MM.1S (cell line): ENCODE results near the gene RPAP3.
A peak's percentile ranks its signal among the peaks of the same experiment; 100 is the strongest.

Experiments used
- DNase-seq: peaks from one replicate; pipeline ENCODE4 v3.0.0-alpha.2; 2015
- H2AFZ ChIP-seq: fragments of 300-600 bp; sonication (generic); 2 replicates; pipeline ENCODE4 v1.6.0; 2016; ENCODE audit warnings: antibody characterized with exemption, low read length
- H3F3A ChIP-seq: fragments of 300-600 bp; sonication (generic); 2 replicates; pipeline ENCODE4 v1.6.1; 2016; ENCODE audit warnings: mild to moderate bottlenecking, antibody characterized with exemption, low read length, moderate library complexity, mixed read lengths; ENCODE audit not compliant: insufficient read depth
- H3K27ac ChIP-seq: fragments of 300-600 bp; sonication (generic); 2 replicates; pipeline ENCODE4 v1.5.1; 2016; ENCODE audit warnings: mild to moderate bottlenecking, low read length
- H3K27me3 ChIP-seq: fragments of 300-600 bp; sonication (generic); replicated peaks from 2 replicates; pipeline ENCODE4 v1.6.0; 2016; ENCODE audit warnings: low read length; ENCODE audit not compliant: insufficient read depth
- H3K36me3 ChIP-seq: fragments of 300-600 bp; sonication (generic); replicated peaks from 2 replicates; pipeline ENCODE4 v1.6.1; 2016; ENCODE audit warnings: mild to moderate bottlenecking, low read length, mixed read lengths; ENCODE audit not compliant: insufficient read depth
- H3K4me1 ChIP-seq: fragments of 300-600 bp; sonication (generic); 2 replicates; pipeline ENCODE4 v1.6.1; 2016; ENCODE audit warnings: low read length, mixed read lengths
- H3K4me2 ChIP-seq: fragments of 300-600 bp; sonication (generic); 2 replicates; pipeline ENCODE4 v1.6.0; 2016; ENCODE audit warnings: low read depth, low read length
- H3K4me3 ChIP-seq: fragments of 300-600 bp; sonication (generic); 2 replicates; pipeline ENCODE4 v1.5.1; 2016; ENCODE audit warnings: low read length, mixed read lengths
- H3K79me2 ChIP-seq: fragments of 300-600 bp; sonication (generic); 2 replicates; pipeline ENCODE4 v1.6.1; 2016; ENCODE audit warnings: mixed run types, low read length, mixed read lengths
- H3K9ac ChIP-seq: fragments of 300-600 bp; sonication (generic); 2 replicates; pipeline ENCODE4 v1.6.1; 2016; ENCODE audit warnings: low read length, mixed read lengths
- H3K9me2 ChIP-seq: fragments of 300-600 bp; sonication (generic); replicated peaks from 2 replicates; pipeline ENCODE4 v1.6.1; 2016; ENCODE audit warnings: mild to moderate bottlenecking, low read length, mixed read lengths; ENCODE audit not compliant: insufficient read depth
- H3K9me3 ChIP-seq: fragments of 300-600 bp; sonication (generic); replicated peaks from 2 replicates; pipeline ENCODE4 v1.6.1; 2016; ENCODE audit warnings: mild to moderate bottlenecking, low read length, mixed read lengths; ENCODE audit not compliant: insufficient read depth
- H4K20me1 ChIP-seq: fragments of 300-600 bp; sonication (generic); 2 replicates; pipeline ENCODE4 v1.6.1; 2016; ENCODE audit warnings: mild to moderate bottlenecking, low read length, moderate library complexity, mixed read lengths; ENCODE audit not compliant: insufficient read depth
- EZH2 ChIP-seq: fragments of 300-600 bp; sonication (generic); optimal IDR thresholded peaks from 2 replicates; pipeline ENCODE3; 2017; ENCODE audit warnings: low read depth, mild to moderate bottlenecking, antibody characterized with exemption, low read length, mixed read lengths
- EZH2phosphoT487 ChIP-seq: fragments of 300-600 bp; sonication (generic); IDR thresholded peaks from 2 replicates; pipeline ENCODE4 v1.6.1; 2018; ENCODE audit warnings: antibody characterized with exemption, low read length
- TF ChIP-seq, protein P1 (sequence below): fragments of 300-600 bp; sonication (generic); IDR thresholded peaks from 2 replicates; pipeline ENCODE4 v1.5.1; 2016; ENCODE audit warnings: antibody characterized with exemption, low read length, mixed read lengths

RPAP3 gene

DNA sequence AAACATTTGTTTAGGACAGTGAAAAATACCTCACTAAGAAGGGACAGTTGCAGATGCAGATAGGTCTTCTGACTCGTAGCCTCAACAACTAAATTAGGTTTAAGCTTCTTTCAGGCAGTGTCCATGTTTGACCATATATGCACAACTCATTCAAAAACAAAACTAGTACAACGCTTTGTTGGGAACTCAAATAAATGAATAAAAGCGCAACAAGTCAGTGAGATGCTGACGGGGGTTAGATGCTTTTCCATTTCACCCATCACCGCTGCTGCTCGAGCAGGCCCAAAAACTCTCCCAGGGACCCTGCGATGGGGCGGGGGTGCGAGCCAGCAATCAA is 633 bp downstream of the RPAP3 start:
- Histone ChIP-seq H3K9ac (peak overlapping the region; percentile 89), H4K20me1 (no peaks in the 10 kb centered on the region), H3K4me3 (peak overlapping the region; percentile 85), H3K9me3 (no peaks in the 10 kb centered on the region), H3K27me3 (no peaks in the 10 kb centered on the region), H3K4me1 (peaks cover 17% of the 10 kb centered on the region), H3K36me3 (0 out of 2 replicates have a peak, but pooled peaks cover 8% of the 10 kb centered on the region), H3K27ac (peak overlapping the region; percentile 83; the same call in 1 of the 2 replicates), H3K79me2 (peaks cover 64% of the 10 kb centered on the region), H3K4me2 (peak overlapping the region; percentile 65), H3F3A (peaks cover 14% of the 10 kb centered on the region), H3K9me2 (no peaks in the 10 kb centered on the region), H2AFZ (peak overlapping the region; percentile 76)
- TF ChIP-seq, protein P1, sequence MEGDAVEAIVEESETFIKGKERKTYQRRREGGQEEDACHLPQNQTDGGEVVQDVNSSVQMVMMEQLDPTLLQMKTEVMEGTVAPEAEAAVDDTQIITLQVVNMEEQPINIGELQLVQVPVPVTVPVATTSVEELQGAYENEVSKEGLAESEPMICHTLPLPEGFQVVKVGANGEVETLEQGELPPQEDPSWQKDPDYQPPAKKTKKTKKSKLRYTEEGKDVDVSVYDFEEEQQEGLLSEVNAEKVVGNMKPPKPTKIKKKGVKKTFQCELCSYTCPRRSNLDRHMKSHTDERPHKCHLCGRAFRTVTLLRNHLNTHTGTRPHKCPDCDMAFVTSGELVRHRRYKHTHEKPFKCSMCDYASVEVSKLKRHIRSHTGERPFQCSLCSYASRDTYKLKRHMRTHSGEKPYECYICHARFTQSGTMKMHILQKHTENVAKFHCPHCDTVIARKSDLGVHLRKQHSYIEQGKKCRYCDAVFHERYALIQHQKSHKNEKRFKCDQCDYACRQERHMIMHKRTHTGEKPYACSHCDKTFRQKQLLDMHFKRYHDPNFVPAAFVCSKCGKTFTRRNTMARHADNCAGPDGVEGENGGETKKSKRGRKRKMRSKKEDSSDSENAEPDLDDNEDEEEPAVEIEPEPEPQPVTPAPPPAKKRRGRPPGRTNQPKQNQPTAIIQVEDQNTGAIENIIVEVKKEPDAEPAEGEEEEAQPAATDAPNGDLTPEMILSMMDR = no peak
- TF ChIP-seq EZH2phosphoT487 = no peak
- no peak for TF ChIP-seq EZH2
- peak; percentile 8 for DNase-seq

DNA sequence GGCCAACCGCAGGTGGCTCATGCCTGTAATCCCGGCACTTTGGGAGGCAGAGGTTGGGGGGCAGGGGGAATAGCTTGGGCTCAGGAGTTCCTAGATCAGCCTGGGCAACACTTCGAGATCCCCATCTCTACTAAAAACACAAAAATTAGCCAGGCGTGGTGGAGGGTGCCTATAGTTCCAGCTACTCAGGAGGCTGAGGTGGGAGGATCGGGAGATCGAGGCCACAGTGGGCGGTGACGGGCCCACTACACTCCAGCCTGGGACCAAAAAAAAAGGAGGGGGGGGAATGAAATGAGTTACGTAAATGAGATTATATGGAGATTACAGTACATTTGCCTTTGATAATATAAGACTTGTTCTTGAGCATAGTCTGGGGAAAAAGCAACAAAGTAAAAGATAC is 1.1 kb downstream of the RPAP3 start:
- Histone ChIP-seq H3K4me1 (peaks cover 17% of the 10 kb centered on the region), H3K27ac (no peak overlapping the region), H2AFZ (no peak overlapping the region; the same call in 1 of the 2 replicates), H3K9me3 (no peaks in the 10 kb centered on the region), H3K27me3 (no peaks in the 10 kb centered on the region), H4K20me1 (no peaks in the 10 kb centered on the region), H3K79me2 (peaks cover 64% of the 10 kb centered on the region), H3F3A (peaks cover 14% of the 10 kb centered on the region), H3K9ac (peak overlapping the region; percentile 89; the same call in 1 of the 2 replicates), H3K4me3 (peak overlapping the region; percentile 85), H3K36me3 (0 out of 2 replicates have a peak, but pooled peaks cover 8% of the 10 kb centered on the region), H3K9me2 (no peaks in the 10 kb centered on the region), H3K4me2 (peak overlapping the region; percentile 65)
- no peak for DNase-seq
- TF ChIP-seq, protein P1 = no peak

DNA sequence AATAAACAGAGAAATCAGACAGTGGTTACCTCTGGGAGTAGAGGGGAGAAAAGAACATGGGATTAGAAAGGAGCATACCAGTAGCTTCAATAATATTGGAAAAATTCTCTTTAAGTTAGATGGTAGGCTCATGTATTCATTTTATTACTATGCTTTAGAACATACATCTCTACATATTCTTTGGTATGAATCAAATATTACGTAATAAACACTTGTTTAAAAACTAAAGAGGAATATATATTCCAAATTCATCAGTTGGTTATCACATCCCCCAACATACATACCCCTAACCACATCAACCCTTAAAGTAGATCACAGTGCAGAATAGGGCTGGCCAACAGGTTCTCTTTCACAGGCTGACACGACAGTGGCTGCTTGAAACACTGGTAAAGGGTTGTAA is 5.6 kb downstream of the RPAP3 start:
- Histone ChIP-seq H3K9ac (no peak overlapping the region), H2AFZ (no peak overlapping the region), H3K79me2 (peaks cover 40% of the 10 kb centered on the region), H3F3A (0 out of 2 replicates have a peak, but pooled peaks cover 2% of the 10 kb centered on the region), H3K4me2 (no peak overlapping the region), H3K36me3 (0 out of 2 replicates have a peak, but pooled peaks cover 8% of the 10 kb centered on the region), H4K20me1 (no peaks in the 10 kb centered on the region), H3K27me3 (no peaks in the 10 kb centered on the region), H3K4me1 (peaks cover 5% of the 10 kb centered on the region), H3K4me3 (no peak overlapping the region), H3K27ac (no peak overlapping the region), H3K9me3 (no peaks in the 10 kb centered on the region), H3K9me2 (no peaks in the 10 kb centered on the region)
- TF ChIP-seq, protein P1 = no peak
- TF ChIP-seq EZH2 (no peak), EZH2phosphoT487 (no peak)
- no peak for DNase-seq
